HG02943 (cell line): Measurements from ENCODE around the gene BTBD9.

Source experiments
- ATAC-seq: cut with Tn5 transposase; IDR thresholded peaks from one replicate; pipeline ENCODE4 v1.9.1; 2021; ENCODE audit warnings: mild to moderate bottlenecking, low read depth, moderate library complexity; ENCODE audit not compliant: unreplicated experiment

Gene BTBD9

GRCh38 chr6:38158762-38159350 is 480.9 kb downstream of the BTBD9 start:
- ATAC-seq = no peak

- ATAC-seq = no peak
Measured at GRCh38 chr6:38157905-38158304, 481.8 kb downstream of the BTBD9 start.

GRCh38 chr6:38156818-38157565 is 482.7 kb downstream of the BTBD9 start:
- ATAC-seq = no peak

GRCh38 chr6:38155621-38156204 is 484.0 kb downstream of the BTBD9 start:
- ATAC-seq = no peak

GRCh38 chr6:38155144-38155543 is 484.6 kb downstream of the BTBD9 start:
- no peak for ATAC-seq

- no peak for ATAC-seq
Measured at GRCh38 chr6:38154731-38155130, 485.0 kb downstream of the BTBD9 start.

- no peak for ATAC-seq
Measured at GRCh38 chr6:38153798-38154345, 485.9 kb downstream of the BTBD9 start.

- ATAC-seq = no peak
Measured at GRCh38 chr6:38153076-38153797, 486.5 kb downstream of the BTBD9 start.

- ATAC-seq = no peak
Measured at GRCh38 chr6:38152620-38153019, 487.1 kb downstream of the BTBD9 start.

- no peak for ATAC-seq
Measured at GRCh38 chr6:38151580-38152500, 487.9 kb downstream of the BTBD9 start.

- no peak for ATAC-seq
Measured at GRCh38 chr6:38150681-38151296, 488.9 kb downstream of the BTBD9 start.

GRCh38 chr6:38150021-38150420 is 489.7 kb downstream of the BTBD9 start:
- ATAC-seq = no peak

- no peak for ATAC-seq
Measured at GRCh38 chr6:38149531-38149930, 490.2 kb downstream of the BTBD9 start.

GRCh38 chr6:38148606-38149005 is 491.1 kb downstream of the BTBD9 start:
- ATAC-seq = no peak

GRCh38 chr6:38146734-38147027 is 493.0 kb downstream of the BTBD9 start:
- no peak for ATAC-seq

GRCh38 chr6:38146021-38146733 is 493.6 kb downstream of the BTBD9 start:
- ATAC-seq = no peak

- ATAC-seq = no peak
Measured at GRCh38 chr6:38144365-38144945, 495.3 kb downstream of the BTBD9 start.

GRCh38 chr6:38143191-38144150 is 496.3 kb downstream of the BTBD9 start:
- ATAC-seq = no peak
